HepG2 (cell line): ENCODE data around the gene YWHAB. TPM values are rescaled to one million over a fixed set of nuclear protein-coding genes. Genes with fewer than 3 reads are reported as not detected.

Experiments
- CBX1 ChIP-seq: IDR thresholded peaks from one replicate; pipeline ENCODE4 v1.6.1; 2016; ENCODE audit warnings: antibody characterized with exemption, low read depth
- DNMT3B ChIP-seq: conservative IDR thresholded peaks from 2 replicates; pipeline ENCODE4 v1.6.1; 2016; ENCODE audit warnings: missing biosample characterization, control low read depth
- ELF4 ChIP-seq: sonication (generic); formaldehyde crosslinking; IDR thresholded peaks from 2 replicates; pipeline ENCODE4 v1.5.0; 2020; ENCODE audit warnings: missing genetic modification reagents, mild to moderate bottlenecking, moderate library complexity, borderline replicate concordance
- FOXP4 ChIP-seq: sonication (generic); formaldehyde crosslinking; IDR thresholded peaks from 2 replicates; pipeline ENCODE4 v1.4.0; 2020; ENCODE audit warnings: missing genetic modification reagents
- ISL2 ChIP-seq: sonication (generic); formaldehyde crosslinking; IDR thresholded peaks from 2 replicates; pipeline ENCODE4 v1.5.0; 2020; ENCODE audit warnings: missing genetic modification reagents
- NFYC ChIP-seq: IDR thresholded peaks from 2 replicates; pipeline ENCODE4 v1.6.1; 2016; ENCODE audit warnings: missing genetic modification reagents, missing compliant biosample characterization
- PHF5A ChIP-seq: IDR thresholded peaks from one replicate; pipeline ENCODE4 v1.6.1; 2018; ENCODE audit warnings: low read depth, missing genetic modification reagents; ENCODE audit not compliant: unreplicated experiment
- TIGD3 ChIP-seq: sonication (generic); formaldehyde crosslinking; IDR thresholded peaks from 2 replicates; pipeline ENCODE4 v1.5.1; 2020; ENCODE audit warnings: mild to moderate bottlenecking, missing genetic modification reagents, borderline replicate concordance
- ZNF318 ChIP-seq: sonication (generic); formaldehyde crosslinking; IDR thresholded peaks from 2 replicates; pipeline ENCODE4 v1.4.0; 2020; ENCODE audit warnings: mild to moderate bottlenecking, missing genetic modification reagents
- ZNF574 ChIP-seq: sonication (generic); formaldehyde crosslinking; IDR thresholded peaks from 2 replicates; pipeline ENCODE4 v1.4.0; 2020; ENCODE audit warnings: missing genetic modification reagents
- ZNF720 ChIP-seq: sonication (generic); formaldehyde crosslinking; IDR thresholded peaks from 2 replicates; pipeline ENCODE4 v1.4.0; 2020; ENCODE audit warnings: missing genetic modification reagents
- polyA plus RNA-seq, 8 experiments: library from polyadenylated mRNA; depleted of rRNA in 3 of 8; stranded (reverse) in 7 of 8; unstranded in 1 of 8; fragments of >200 nt; fragmentation: Illumina TruSeq in 4 of 8; extraction: Trizol in 4 of 8; gene quantifications; 2 replicates each; pipeline versions ENCODE4 v1.2.1 to v1.2.3, GENCODE V29; 2011 to 2016; ENCODE audit warnings: low read depth in 4 of 8, missing spikeins in 1 of 8, mixed read lengths in 1 of 8; ENCODE audit not compliant: insufficient read depth in 1 of 8
- total RNA-seq, 5 experiments: library from RNA; depleted of rRNA; stranded (reverse); fragments of >200 nt; fragmentation: Illumina TruSeq; extraction: Trizol; gene quantifications; 2 replicates each; pipeline ENCODE4 v1.2.3, GENCODE V29; 2016; ENCODE audit warnings: low read depth in 1 of 5

Gene YWHAB
- total and polyA plus RNA-seq, 2 of the 13 experiments (the other 11 are each of a cell fraction or from before 2014, with no cell fraction given) = 77.2 to 121 TPM

DNA sequence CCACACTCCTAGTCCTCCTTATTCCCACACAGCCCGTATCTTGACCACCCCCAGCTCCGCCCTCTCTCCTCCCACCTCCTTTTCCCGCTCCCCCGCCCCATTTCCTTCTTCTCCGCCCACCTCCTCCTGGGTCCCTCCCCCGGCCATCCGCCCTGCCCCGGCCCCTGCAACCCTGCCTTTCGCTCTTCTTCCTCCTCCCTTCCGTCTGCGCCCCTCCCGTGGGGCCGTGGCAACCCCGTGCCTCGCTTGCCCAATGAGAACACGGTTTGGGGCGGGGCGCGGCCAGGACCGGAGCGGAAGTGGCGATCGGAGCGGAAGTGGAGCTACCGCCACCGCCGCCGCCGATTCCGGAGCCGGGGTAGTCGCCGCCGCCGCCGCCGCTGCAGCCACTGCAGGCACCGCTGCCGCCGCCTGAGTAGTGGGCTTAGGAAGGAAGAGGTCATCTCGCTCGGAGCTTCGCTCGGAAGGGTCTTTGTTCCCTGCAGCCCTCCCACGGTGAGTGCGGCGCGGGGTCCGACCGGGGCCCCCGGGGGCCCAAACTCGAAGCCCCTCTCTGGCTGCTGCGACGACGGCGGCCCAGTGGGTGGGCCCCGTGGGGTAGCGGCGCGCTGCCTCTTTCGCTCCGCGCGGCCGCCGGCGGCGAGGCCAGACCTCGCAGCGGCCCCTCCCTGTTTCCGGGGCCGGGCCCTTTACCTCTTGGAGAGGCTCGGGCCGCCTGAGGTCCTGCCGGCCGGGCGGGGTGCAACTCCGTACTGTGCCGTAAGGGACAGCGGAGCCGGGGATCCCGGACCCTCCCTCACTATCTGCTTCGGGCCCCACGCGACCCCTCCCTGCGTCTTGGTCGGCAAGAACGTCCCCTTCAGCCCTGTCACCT lies at the start of gene YWHAB (continued):
- TF ChIP-seq ZNF318 (CRISPR knock-in tag) (no peak; the same call in 1 of the 2 replicates), FOXP4 (CRISPR knock-in tag) (no peak), CBX1 (peak; percentile 94), TIGD3 (no peak), NFYC (peak; percentile 96), ISL2 (CRISPR knock-in tag) (peak; percentile 50), ZNF574 (CRISPR knock-in tag) (peak; percentile 95), ZNF720 (no peak), DNMT3B (no peak; the same call in 1 of the 2 replicates), PHF5A (no peak), ELF4 (CRISPR knock-in tag) (peak; percentile 99)
